GM12875 (cell line): ENCODE results near the gene AGAP3.

ENCODE experiments used
- H3K4me3 ChIP-seq: one replicate; pipeline ENCODE4 v1.5.1; 2011; ENCODE audit warnings: low read depth, low read length, control low read depth
- CTCF ChIP-seq: IDR thresholded peaks from 2 replicates; pipeline ENCODE4 v1.5.1; 2011; ENCODE audit warnings: low read depth, mild to moderate bottlenecking, control low read depth, inconsistent platforms, low read length, moderate library complexity, borderline replicate concordance; ENCODE audit not compliant: insufficient read depth

AGAP3 gene

GRCh38 chr7:151167197-151167961, 81.1 kb downstream of the AGAP3 start, which contains the start of gene GBX1:
Gene GBX1 (minus strand): TSS chr7:151167694. CDS start chr7:151167548, 146 bp downstream.
- no peak within 1 kb of the TSS for H3K4me3 ChIP-seq

GRCh38 chr7:151168003-151168786, 81.9 kb downstream of the AGAP3 start:
- no peak overlapping the region for H3K4me3 ChIP-seq
- peak; percentile 82 for TF ChIP-seq CTCF

More at GRCh38 chr7:151167197-151167961, 81.1 kb downstream of the AGAP3 start, which contains the start of gene GBX1:
- no peak for TF ChIP-seq CTCF

- no peak overlapping the region for H3K4me3 ChIP-seq
- no peak for TF ChIP-seq CTCF
Observed at GRCh38 chr7:151168787-151169162, 82.5 kb downstream of the AGAP3 start.

GRCh38 chr7:151172273-151173141, 86.2 kb downstream of the AGAP3 start:
- TF ChIP-seq CTCF: peak; percentile 100
- no peak overlapping the region for H3K4me3 ChIP-seq

GRCh38 chr7:151173386-151174245, 87.3 kb downstream of the AGAP3 start:
- TF ChIP-seq CTCF: no peak
- H3K4me3 ChIP-seq: no peak overlapping the region
